Gastrocnemius medialis (tissue), 4 donors: ENCODE data around the gene FAM3D.

Experiments
- POLR2A ChIP-seq, 2 donors: fragments of 450-650 bp; IDR thresholded peaks; one replicate each; pipeline ENCODE4 v1.6.1; 2017; ENCODE audit warnings: antibody characterized with exemption in 2 of 2, mild to moderate bottlenecking in 2 of 2, moderate library complexity in 2 of 2
- TF ChIP-seq, protein P1 (sequence below), 5 experiments: fragments of 450-650 bp in 3 of 5; fragments of 200-600 bp in 2 of 5; sonication (generic) in 2 of 5; IDR thresholded peaks in 4 of 5; conservative IDR thresholded peaks in 1 of 5; 1 replicate in 4 of 5; 2 replicates in 1 of 5; pipeline ENCODE4 v1.5.1; 2016 to 2019; ENCODE audit warnings: antibody characterized with exemption in 5 of 5, mild to moderate bottlenecking in 3 of 5, moderate library complexity in 3 of 5

GRCh38 chr3:58693940-58694850, 27.6 kb upstream of the FAM3D start:
- TF ChIP-seq, protein P1, sequence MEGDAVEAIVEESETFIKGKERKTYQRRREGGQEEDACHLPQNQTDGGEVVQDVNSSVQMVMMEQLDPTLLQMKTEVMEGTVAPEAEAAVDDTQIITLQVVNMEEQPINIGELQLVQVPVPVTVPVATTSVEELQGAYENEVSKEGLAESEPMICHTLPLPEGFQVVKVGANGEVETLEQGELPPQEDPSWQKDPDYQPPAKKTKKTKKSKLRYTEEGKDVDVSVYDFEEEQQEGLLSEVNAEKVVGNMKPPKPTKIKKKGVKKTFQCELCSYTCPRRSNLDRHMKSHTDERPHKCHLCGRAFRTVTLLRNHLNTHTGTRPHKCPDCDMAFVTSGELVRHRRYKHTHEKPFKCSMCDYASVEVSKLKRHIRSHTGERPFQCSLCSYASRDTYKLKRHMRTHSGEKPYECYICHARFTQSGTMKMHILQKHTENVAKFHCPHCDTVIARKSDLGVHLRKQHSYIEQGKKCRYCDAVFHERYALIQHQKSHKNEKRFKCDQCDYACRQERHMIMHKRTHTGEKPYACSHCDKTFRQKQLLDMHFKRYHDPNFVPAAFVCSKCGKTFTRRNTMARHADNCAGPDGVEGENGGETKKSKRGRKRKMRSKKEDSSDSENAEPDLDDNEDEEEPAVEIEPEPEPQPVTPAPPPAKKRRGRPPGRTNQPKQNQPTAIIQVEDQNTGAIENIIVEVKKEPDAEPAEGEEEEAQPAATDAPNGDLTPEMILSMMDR (IDR thresholded peaks at IDR 0.05 in 4 of 5, conservative IDR thresholded peaks at IDR 0.05 in 1 of 5), result no peak
- TF ChIP-seq POLR2A (IDR thresholded peaks at IDR 0.05), result no peak
